IMR-90 (cell line): ENCODE data around the gene ARTN. TPM values are rescaled to one million over a fixed set of nuclear protein-coding genes. Genes with fewer than 3 reads are reported as not detected.

ENCODE experiments used
- ATAC-seq: fragments of 200-7000 bp; cut with Tn5 transposase; 2 replicates; pipeline ENCODE4 v1.9.1; 2020; ENCODE audit warnings: low read depth, mild to moderate bottlenecking, moderate library complexity
- BruUV-seq: library from RNA; stranded (reverse); fragments of 400-500 nt; replicated peaks from 2 replicates; lab custom pipeline; 2021; lab: Mats Ljungman, UMichigan
- CTCF ChIA-PET: fragments of 300-600 bp; formaldehyde crosslinking; extraction: SDS; loops from one replicate; lab custom pipeline; 2021; ENCODE audit warnings: antibody characterized with exemption; lab: Yijun Ruan, JAX
- POLR2A ChIA-PET: fragments of 300-600 bp; sonication (Branson Sonifier 250); formaldehyde crosslinking; loops from one replicate; lab custom pipeline; 2022; ENCODE audit warnings: antibody characterized with exemption; ENCODE audit not compliant: unreplicated experiment; lab: Charles Lee
- DNase-seq: peaks from one replicate; pipeline ENCODE4 v3.0.0; 2013
- H2AFZ ChIP-seq: replicated peaks from 2 replicates; pipeline ENCODE3; 2013; ENCODE audit warnings: low read length, mild to moderate bottlenecking; ENCODE audit not compliant: poor library complexity
- H2AK5ac ChIP-seq: 2 replicates; pipeline ENCODE4 v1.6.1; 2013; ENCODE audit warnings: low read depth, low read length, inconsistent platforms
- H2AK9ac ChIP-seq: replicated peaks from 2 replicates; pipeline ENCODE3; 2013; ENCODE audit warnings: mild to moderate bottlenecking, low read depth, low read length, moderate library complexity; ENCODE audit not compliant: poor library complexity
- H2BK120ac ChIP-seq: 2 replicates; pipeline ENCODE4 v1.6.1; 2013; ENCODE audit warnings: low read depth, low read length, inconsistent platforms
- H2BK15ac ChIP-seq: 3 replicates; pipeline ENCODE4 v1.6.1; 2013; ENCODE audit warnings: low read depth, low read length, inconsistent platforms
- H2BK20ac ChIP-seq: 2 replicates; pipeline ENCODE4 v1.6.1; 2013; ENCODE audit warnings: low read depth, mild to moderate bottlenecking, inconsistent platforms, low read length, moderate library complexity
- H2BK5ac ChIP-seq: 2 replicates; pipeline ENCODE4 v1.6.1; 2013; ENCODE audit warnings: mild to moderate bottlenecking, low read depth, low read length, inconsistent platforms; ENCODE audit not compliant: poor library complexity, severe bottlenecking
- H3K14ac ChIP-seq: replicated peaks from 2 replicates; pipeline ENCODE4 v1.6.1; 2013; ENCODE audit warnings: low read depth, low read length, inconsistent platforms
- H3K18ac ChIP-seq: 2 replicates; pipeline ENCODE4 v1.6.1; 2013; ENCODE audit warnings: low read depth, low read length, control low read depth
- H3K23ac ChIP-seq: 2 replicates; pipeline ENCODE4 v1.6.1; 2013; ENCODE audit warnings: low read depth, low read length, inconsistent platforms
- H3K27ac ChIP-seq: 2 replicates; pipeline ENCODE4 v1.5.1; 2013; ENCODE audit warnings: mild to moderate bottlenecking, control low read depth, low read length; ENCODE audit not compliant: insufficient read depth
- H3K27me3 ChIP-seq: 2 replicates; pipeline ENCODE4 v1.6.1; 2013; ENCODE audit warnings: low read length; ENCODE audit not compliant: control insufficient read depth, insufficient read depth
- H3K36me3 ChIP-seq: 2 replicates; pipeline ENCODE4 v1.6.1; 2013; ENCODE audit warnings: low read length, mixed read lengths; ENCODE audit not compliant: control insufficient read depth, insufficient read depth
- H3K4ac ChIP-seq: 2 replicates; pipeline ENCODE4 v1.6.1; 2013; ENCODE audit warnings: low read depth, low read length, inconsistent platforms
- H3K4me1 ChIP-seq: 2 replicates; pipeline ENCODE4 v1.6.1; 2013; ENCODE audit warnings: low read length, mixed read lengths; ENCODE audit not compliant: control insufficient read depth, insufficient read depth
- H3K4me2 ChIP-seq: 2 replicates; pipeline ENCODE4 v1.6.1; 2013; ENCODE audit warnings: low read depth, mild to moderate bottlenecking, control low read depth, low read length, moderate library complexity
- H3K4me3 ChIP-seq: 2 replicates; pipeline ENCODE4 v1.5.1; 2013; ENCODE audit warnings: low read depth, mild to moderate bottlenecking, control low read depth, low read length, moderate library complexity; ENCODE audit not compliant: insufficient read depth
- H3K56ac ChIP-seq: 2 replicates; pipeline ENCODE4 v1.6.1; 2013; ENCODE audit warnings: low read length, inconsistent platforms; ENCODE audit not compliant: insufficient read depth; ENCODE audit errors: extremely low read depth
- H3K79me1 ChIP-seq, 2 experiments: 2 replicates each; pipeline ENCODE4 v1.6.1; 2013; ENCODE audit warnings: low read length in 2 of 2, inconsistent platforms in 1 of 2, low read depth in 1 of 2
- H3K9ac ChIP-seq: 2 replicates; pipeline ENCODE4 v1.6.1; 2013; ENCODE audit warnings: low read depth, low read length, control low read depth
- H3K9me1 ChIP-seq: 2 replicates; pipeline ENCODE4 v1.6.1; 2013; ENCODE audit warnings: low read length, inconsistent platforms; ENCODE audit not compliant: insufficient read depth
- H3K9me3 ChIP-seq: 2 replicates; pipeline ENCODE4 v1.6.1; 2013; ENCODE audit warnings: low read length; ENCODE audit not compliant: control insufficient read depth, insufficient read depth
- H4K20me1 ChIP-seq: 2 replicates; pipeline ENCODE4 v1.6.1; 2013; ENCODE audit warnings: low read length, inconsistent platforms; ENCODE audit not compliant: insufficient read depth
- H4K5ac ChIP-seq: 2 replicates; pipeline ENCODE4 v1.6.1; 2013; ENCODE audit warnings: mild to moderate bottlenecking, low read depth, low read length, control low read depth
- H4K8ac ChIP-seq, 2 experiments: 2 replicates each; pipeline ENCODE4 v1.6.1; 2013; ENCODE audit warnings: low read depth in 2 of 2, low read length in 2 of 2, control low read depth in 1 of 2, inconsistent platforms in 1 of 2
- H4K91ac ChIP-seq: 2 replicates; pipeline ENCODE4 v1.6.1; 2013; ENCODE audit warnings: low read depth, low read length, inconsistent platforms; ENCODE audit not compliant: insufficient read depth
- BHLHE40 ChIP-seq: fragments of 150-350 bp; IDR thresholded peaks from 2 replicates; pipeline ENCODE4 v1.6.1; 2016; ENCODE audit warnings: mild to moderate bottlenecking, low read depth, low read length
- CEBPB ChIP-seq: IDR thresholded peaks from 2 replicates; pipeline ENCODE4 v1.6.1; 2012; ENCODE audit warnings: low read depth, low read length, improper control_type of control experiment
- CHD1 ChIP-seq: IDR thresholded peaks from 2 replicates; pipeline ENCODE4 v1.6.1; 2012; ENCODE audit warnings: low read depth, low read length, improper control_type of control experiment
- FOS ChIP-seq: fragments of 150-350 bp; IDR thresholded peaks from 2 replicates; pipeline ENCODE4 v1.6.1; 2016; ENCODE audit warnings: low read depth, low read length
- MAZ ChIP-seq: IDR thresholded peaks from 2 replicates; pipeline ENCODE4 v1.6.1; 2012; ENCODE audit warnings: low read depth, mild to moderate bottlenecking, low read length, improper control_type of control experiment, moderate library complexity, borderline replicate concordance
- MXI1 ChIP-seq: IDR thresholded peaks from 2 replicates; pipeline ENCODE4 v1.6.1; 2012; ENCODE audit warnings: low read depth, mild to moderate bottlenecking, low read length, moderate library complexity, borderline replicate concordance
- NFE2L2 ChIP-seq: fragments of 150-350 bp; IDR thresholded peaks from 2 replicates; pipeline ENCODE4 v1.6.1; 2016; ENCODE audit warnings: low read depth, mild to moderate bottlenecking, low read length
- POLR2A ChIP-seq: IDR thresholded peaks from 2 replicates; pipeline ENCODE4 v1.6.1; 2012; ENCODE audit warnings: mild to moderate bottlenecking, low read depth, low read length
- RAD21 ChIP-seq: IDR thresholded peaks from 2 replicates; pipeline ENCODE4 v1.6.1; 2012; ENCODE audit warnings: low read length, improper control_type of control experiment
- RCOR1 ChIP-seq: IDR thresholded peaks from 2 replicates; pipeline ENCODE4 v1.6.1; 2012; ENCODE audit warnings: mild to moderate bottlenecking, low read length, improper control_type of control experiment; ENCODE audit not compliant: insufficient replicate concordance
- RFX5 ChIP-seq: IDR thresholded peaks from 2 replicates; pipeline ENCODE4 v1.8.0; 2012; ENCODE audit warnings: low read depth, mild to moderate bottlenecking, low read length, moderate library complexity
- SMC3 ChIP-seq: fragments of 150-350 bp; IDR thresholded peaks from 2 replicates; pipeline ENCODE4 v1.6.1; 2016; ENCODE audit warnings: low read depth, mild to moderate bottlenecking, antibody characterized with exemption, low read length, moderate library complexity
- WGBS, 2 experiments: methylation state at CpG; one replicate each; pipeline versions ENCODE4 v1.1.5 to v1.1.7; 2013; ENCODE audit warnings: missing lambda C conversion rate in 2 of 2; ENCODE audit not compliant: insufficient read length in 1 of 2; ENCODE audit errors: extremely low coverage in 2 of 2; 5-methylcytosine and 5-hydroxymethylcytosine counted together
- dilution Hi-C: fragments of 300-500 bp; cut with HindIII; formaldehyde crosslinking; loops from one replicate; pipeline ENCODE4 v1.14.3; 2018; ENCODE audit warnings: low sequenced_read_pairs; ENCODE audit not compliant: unreplicated experiment
- in situ Hi-C: fragments of 300-500 bp; cut with MboI; formaldehyde crosslinking; loops from 3 replicates; pipeline ENCODE4 v1.14.3; 2019; ENCODE audit warnings: low sequenced_read_pairs, inconsistent platforms, mixed read lengths
- intact Hi-C: fragments of 100-400 bp; cut with micrococcal nuclease; formaldehyde crosslinking; loops from 2 replicates; pipeline ENCODE4 v1.10.0; 2022
- polyA plus RNA-seq, 3 experiments: library from polyadenylated mRNA; depleted of rRNA; stranded (reverse); fragments of >200 nt; gene quantifications; 2 replicates each; pipeline ENCODE4 v1.2.3, GENCODE V29; 2012; ENCODE audit warnings: low replicate concordance in 1 of 3
- total RNA-seq: library from RNA; depleted of rRNA; stranded (reverse); fragments of >200 nt; gene quantifications from 2 replicates; pipeline ENCODE4 v1.2.3, GENCODE V29; 2012
- TF ChIP-seq, protein P1 (sequence below): fragments of 150-350 bp; IDR thresholded peaks from 2 replicates; pipeline ENCODE4 v1.6.1; 2017; ENCODE audit warnings: mild to moderate bottlenecking, antibody characterized with exemption, low read length, low read depth
- TF ChIP-seq, protein P2 (sequence below): fragments of 150-350 bp; IDR thresholded peaks from 2 replicates; pipeline ENCODE4 v1.6.1; 2016; ENCODE audit warnings: low read depth, mild to moderate bottlenecking, low read length, moderate library complexity, borderline replicate concordance
- TF ChIP-seq, protein P3 (sequence below): conservative IDR thresholded peaks from 2 replicates; pipeline ENCODE4 v1.5.1; 2012; ENCODE audit warnings: mild to moderate bottlenecking, low read depth, low read length, improper control_type of control experiment

The ARTN gene
- total and polyA plus RNA-seq, 2 of the 4 experiments (the other 2 are of a cell fraction): 0.29 TPM; not detected in 1

DNA sequence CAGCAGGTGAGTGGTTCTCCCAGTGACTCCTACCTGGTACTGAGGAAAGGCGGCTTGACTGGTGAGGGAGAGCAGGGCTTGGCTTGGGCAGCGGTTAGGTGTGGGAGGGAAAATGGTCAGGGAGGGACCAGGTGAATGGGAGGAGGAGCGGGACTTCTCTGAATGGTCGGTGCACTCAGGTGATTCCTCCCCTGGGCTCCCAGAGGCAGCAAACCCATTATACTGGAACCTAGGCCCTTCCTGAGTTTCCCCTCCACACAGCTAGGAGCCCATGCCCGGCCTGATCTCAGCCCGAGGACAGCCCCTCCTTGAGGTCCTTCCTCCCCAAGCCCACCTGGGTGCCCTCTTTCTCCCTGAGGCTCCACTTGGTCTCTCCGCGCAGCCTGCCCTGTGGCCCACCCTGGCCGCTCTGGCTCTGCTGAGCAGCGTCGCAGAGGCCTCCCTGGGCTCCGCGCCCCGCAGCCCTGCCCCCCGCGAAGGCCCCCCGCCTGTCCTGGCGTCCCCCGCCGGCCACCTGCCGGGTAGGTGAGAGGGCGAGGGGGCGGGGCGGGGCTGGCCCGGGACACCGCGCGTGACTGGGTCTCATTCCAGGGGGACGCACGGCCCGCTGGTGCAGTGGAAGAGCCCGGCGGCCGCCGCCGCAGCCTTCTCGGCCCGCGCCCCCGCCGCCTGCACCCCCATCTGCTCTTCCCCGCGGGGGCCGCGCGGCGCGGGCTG is 2.3 kb downstream of the ARTN start:
- no peak overlapping the region for H3K56ac ChIP-seq
- no peak for ATAC-seq
- H2AFZ ChIP-seq: peak overlapping the region; percentile 74
- in situ Hi-C loops: no loop called here
- no peak overlapping the region for H3K27ac ChIP-seq
- no peak overlapping the region; the same call in 1 of the 2 replicates for H3K23ac ChIP-seq
- H2AK9ac ChIP-seq: no peak overlapping the region
- no peak overlapping the region for H3K18ac ChIP-seq
- BruUV-seq: no TSS peak
- no peaks in the 10 kb centered on the region for H3K9me3 ChIP-seq
- H4K20me1 ChIP-seq: peaks cover 3% of the 10 kb centered on the region; the same call in 1 of the 2 replicates
- peaks cover 6% of the 10 kb centered on the region for H3K9me1 ChIP-seq
- H4K8ac ChIP-seq: no peak overlapping the region
- H2BK5ac ChIP-seq: no peak overlapping the region
- dilution Hi-C loops: no loop called here
- CTCF ChIA-PET: interaction anchor here (1.0 to 5.6 kb wide), 8 partner anchors 11 to 285 kb away, joined by 3 to 149 read pairs (median 6); partner anchors contain the start of gene IPO13
- intact Hi-C loops: no loop called here
- no peaks in the 10 kb centered on the region; the same call in 1 of the 2 replicates for H3K27me3 ChIP-seq
- H2AK5ac ChIP-seq: 0 out of 2 replicates have a peak overlapping the region, but pooled peaks have one; percentile 43
- POLR2A ChIA-PET: no interaction called here
- H3K4me1 ChIP-seq: peaks cover 10% of the 10 kb centered on the region
- 7% methylated on average over 24 of the region's 48 CpGs; no CpG with 5 or more reads in 1 of the 2 experiments for WGBS, 2 experiments
- no peak for DNase-seq
- H4K5ac ChIP-seq: no peak overlapping the region
- H3K14ac ChIP-seq: no peak overlapping the region
- H2BK120ac ChIP-seq: no peak overlapping the region
- H4K91ac ChIP-seq: no peak overlapping the region
- H2BK20ac ChIP-seq: no peak overlapping the region; the same call in 1 of the 2 replicates
- no peak overlapping the region for H3K9ac ChIP-seq
- no peaks in the 10 kb centered on the region for H3K36me3 ChIP-seq
- no peak overlapping the region; the same call in 1 of the 2 replicates for H3K4me2 ChIP-seq
- H3K79me1 ChIP-seq: peaks cover 0 to 8% of the 10 kb centered on the region in 2 experiments; a peak in 1 of 4 replicates
- no peak overlapping the region for H3K4ac ChIP-seq
- peak overlapping the region; percentile 30 for H3K4me3 ChIP-seq
- H2BK15ac ChIP-seq: no peak overlapping the region
- no peak for TF ChIP-seq RAD21
- no peak for TF ChIP-seq CHD1
- TF ChIP-seq, protein P1, sequence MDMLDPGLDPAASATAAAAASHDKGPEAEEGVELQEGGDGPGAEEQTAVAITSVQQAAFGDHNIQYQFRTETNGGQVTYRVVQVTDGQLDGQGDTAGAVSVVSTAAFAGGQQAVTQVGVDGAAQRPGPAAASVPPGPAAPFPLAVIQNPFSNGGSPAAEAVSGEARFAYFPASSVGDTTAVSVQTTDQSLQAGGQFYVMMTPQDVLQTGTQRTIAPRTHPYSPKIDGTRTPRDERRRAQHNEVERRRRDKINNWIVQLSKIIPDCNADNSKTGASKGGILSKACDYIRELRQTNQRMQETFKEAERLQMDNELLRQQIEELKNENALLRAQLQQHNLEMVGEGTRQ: no peak
- TF ChIP-seq FOS: no peak
- no peak for TF ChIP-seq NFE2L2
- no peak for TF ChIP-seq CEBPB
- TF ChIP-seq, protein P2, sequence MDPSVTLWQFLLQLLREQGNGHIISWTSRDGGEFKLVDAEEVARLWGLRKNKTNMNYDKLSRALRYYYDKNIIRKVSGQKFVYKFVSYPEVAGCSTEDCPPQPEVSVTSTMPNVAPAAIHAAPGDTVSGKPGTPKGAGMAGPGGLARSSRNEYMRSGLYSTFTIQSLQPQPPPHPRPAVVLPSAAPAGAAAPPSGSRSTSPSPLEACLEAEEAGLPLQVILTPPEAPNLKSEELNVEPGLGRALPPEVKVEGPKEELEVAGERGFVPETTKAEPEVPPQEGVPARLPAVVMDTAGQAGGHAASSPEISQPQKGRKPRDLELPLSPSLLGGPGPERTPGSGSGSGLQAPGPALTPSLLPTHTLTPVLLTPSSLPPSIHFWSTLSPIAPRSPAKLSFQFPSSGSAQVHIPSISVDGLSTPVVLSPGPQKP: no peak
- no peak for TF ChIP-seq SMC3
- TF ChIP-seq, protein P3, sequence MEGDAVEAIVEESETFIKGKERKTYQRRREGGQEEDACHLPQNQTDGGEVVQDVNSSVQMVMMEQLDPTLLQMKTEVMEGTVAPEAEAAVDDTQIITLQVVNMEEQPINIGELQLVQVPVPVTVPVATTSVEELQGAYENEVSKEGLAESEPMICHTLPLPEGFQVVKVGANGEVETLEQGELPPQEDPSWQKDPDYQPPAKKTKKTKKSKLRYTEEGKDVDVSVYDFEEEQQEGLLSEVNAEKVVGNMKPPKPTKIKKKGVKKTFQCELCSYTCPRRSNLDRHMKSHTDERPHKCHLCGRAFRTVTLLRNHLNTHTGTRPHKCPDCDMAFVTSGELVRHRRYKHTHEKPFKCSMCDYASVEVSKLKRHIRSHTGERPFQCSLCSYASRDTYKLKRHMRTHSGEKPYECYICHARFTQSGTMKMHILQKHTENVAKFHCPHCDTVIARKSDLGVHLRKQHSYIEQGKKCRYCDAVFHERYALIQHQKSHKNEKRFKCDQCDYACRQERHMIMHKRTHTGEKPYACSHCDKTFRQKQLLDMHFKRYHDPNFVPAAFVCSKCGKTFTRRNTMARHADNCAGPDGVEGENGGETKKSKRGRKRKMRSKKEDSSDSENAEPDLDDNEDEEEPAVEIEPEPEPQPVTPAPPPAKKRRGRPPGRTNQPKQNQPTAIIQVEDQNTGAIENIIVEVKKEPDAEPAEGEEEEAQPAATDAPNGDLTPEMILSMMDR: no peak
- TF ChIP-seq BHLHE40: no peak
- TF ChIP-seq MXI1: no peak
- no peak for TF ChIP-seq RFX5
- no peak for TF ChIP-seq POLR2A
- no peak for TF ChIP-seq RCOR1
- TF ChIP-seq MAZ: no peak
